Gastrocnemius medialis (tissue), 4 donors: ENCODE data around the gene MMEL1. TPM values are rescaled to one million over a fixed set of nuclear protein-coding genes. Genes with fewer than 3 reads are reported as not detected.
"Not testable (repeated sequence)": the region's sequence is repeated elsewhere in the genome, so short reads cannot be mapped to it uniquely, and the experiment has no call there.

Source experiments
- ATAC-seq, 2 donors: fragments of 150-250 bp; one replicate each; pipeline ENCODE4 v1.9.1; 2016
- DNase-seq, 2 donors: peaks; one replicate each; pipeline ENCODE4 v3.0.0-alpha.2; 2019
- H3K27ac ChIP-seq, 4 donors: fragments of 200-600 bp; sonication (generic); 1 replicate in 1 of 4; 2 replicates in 3 of 4; pipeline ENCODE4 v1.5.1; 2016 to 2018; ENCODE audit warnings: mild to moderate bottlenecking in 2 of 4, moderate library complexity in 1 of 4
- H3K27me3 ChIP-seq, 3 donors: fragments of 200-600 bp; sonication (generic) in 2 of 3; 1 replicate in 1 of 3; 2 replicates in 2 of 3; pipeline versions ENCODE4 v1.5.1 to v1.6.0; 2016 to 2019; ENCODE audit warnings: mild to moderate bottlenecking in 1 of 3, moderate library complexity in 1 of 3
- H3K36me3 ChIP-seq, 2 donors: fragments of 200-600 bp; sonication (generic) in 1 of 2; one replicate each; pipeline ENCODE4 v1.5.1; 2017 to 2018
- H3K4me1 ChIP-seq, 2 donors: fragments of 200-600 bp; sonication (generic) in 1 of 2; one replicate each; pipeline ENCODE4 v1.5.1; 2016 to 2017; ENCODE audit warnings: mild to moderate bottlenecking in 2 of 2
- H3K4me3 ChIP-seq, 4 donors: fragments of 200-600 bp; sonication (generic) in 3 of 4; 1 replicate in 1 of 4; 2 replicates in 3 of 4; pipeline ENCODE4 v1.5.1; 2016 to 2019; ENCODE audit warnings: mild to moderate bottlenecking in 2 of 4
- H3K9me3 ChIP-seq, 3 donors: fragments of 200-600 bp; sonication (generic) in 2 of 3; 1 replicate in 1 of 3; 2 replicates in 2 of 3; pipeline ENCODE4 v1.5.1; 2016 to 2019
- CTCF ChIP-seq, 5 experiments: fragments of 450-650 bp in 3 of 5; fragments of 200-600 bp in 2 of 5; sonication (generic) in 2 of 5; IDR thresholded peaks in 4 of 5; conservative IDR thresholded peaks in 1 of 5; 1 replicate in 4 of 5; 2 replicates in 1 of 5; pipeline ENCODE4 v1.5.1; 2016 to 2019; ENCODE audit warnings: antibody characterized with exemption in 5 of 5, mild to moderate bottlenecking in 3 of 5, moderate library complexity in 3 of 5
- POLR2A ChIP-seq, 2 donors: fragments of 450-650 bp; IDR thresholded peaks; one replicate each; pipeline ENCODE4 v1.6.1; 2017; ENCODE audit warnings: antibody characterized with exemption in 2 of 2, mild to moderate bottlenecking in 2 of 2, moderate library complexity in 2 of 2
- in situ Hi-C, 4 donors: fragments of 200-750 bp; cut with MboI; loops; one replicate each; pipeline versions ENCODE4 v1.15.0 to v1.8.0; 2017; ENCODE audit warnings: low sequenced_read_pairs in 4 of 4
- intact Hi-C: fragments of 100-400 bp; cut with DNase I; formaldehyde crosslinking; loops from one replicate; pipeline ENCODE4 v1.15.1; 2023; ENCODE audit warnings: low total_unique reads
- total RNA-seq, 4 donors: library from RNA; depleted of rRNA; stranded (reverse); fragments of >200 nt; gene quantifications; one replicate each; pipeline versions ENCODE4 v1.1.0 to v1.2.3, GENCODE V29; 2016

Gene MMEL1
- total RNA-seq, 4 donors from 2014 or later = not detected

- DNase-seq (no peak), ATAC-seq (no peak)
- Histone ChIP-seq H3K9me3 (no peaks in the 10 kb centered on the region), H3K4me1 (no peaks in the 10 kb centered on the region), H3K27ac (no peak overlapping the region), H3K27me3 (peaks cover 34 to 67% (median 65%) of the 10 kb centered on the region in 3 donors), H3K36me3 (no peaks in the 10 kb centered on the region), H3K4me3 (no peak overlapping the region)
- in situ Hi-C loops = no loop called here
- TF ChIP-seq POLR2A (IDR thresholded peaks at IDR 0.05) (no peak), CTCF (IDR thresholded peaks at IDR 0.05 in 4 of 5, conservative IDR thresholded peaks at IDR 0.05 in 1 of 5) (no peak)
- intact Hi-C loops = no loop called here
Observed at GRCh38 chr1:2628933-2629626, 3.7 kb downstream of the MMEL1 start.

DNA sequence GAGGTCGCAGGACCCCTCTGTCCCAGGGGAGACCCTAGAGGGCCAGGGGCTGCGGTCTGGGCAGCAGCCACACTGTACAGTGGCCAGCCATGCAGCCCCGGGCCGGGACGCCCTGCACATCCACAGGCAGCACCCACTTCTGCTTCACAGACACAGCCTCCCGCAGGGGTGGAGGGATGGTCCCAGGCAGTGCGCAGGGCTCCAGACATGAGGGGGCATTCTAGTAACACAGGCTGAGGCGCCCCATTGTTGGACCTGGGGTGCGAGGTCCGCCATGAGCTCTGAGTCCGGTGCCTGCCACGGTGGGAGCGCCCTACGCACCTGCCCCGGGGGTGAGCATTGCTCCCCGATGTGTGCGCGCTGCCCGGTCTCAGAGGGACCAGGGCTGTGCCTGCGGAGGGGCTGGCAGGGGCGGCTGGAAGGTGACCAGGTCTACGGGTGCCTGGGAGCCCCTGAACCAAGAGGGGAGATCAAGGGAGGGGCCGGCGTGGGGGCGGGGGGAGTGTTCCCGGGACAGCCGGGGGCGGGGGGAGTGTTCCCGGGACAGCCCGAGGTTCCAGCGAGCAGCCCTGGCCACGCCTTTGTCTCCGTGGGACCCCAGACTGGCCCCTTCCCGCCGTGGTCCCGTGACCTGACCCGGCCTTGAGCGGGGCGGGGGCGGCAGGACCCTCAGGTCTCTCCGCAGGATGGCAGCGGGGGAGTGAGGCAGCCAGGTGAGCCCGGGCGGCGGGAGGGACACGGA, 4.5 kb downstream of the MMEL1 start:
- ATAC-seq (no peak), DNase-seq (no peak)
- intact Hi-C loops = no loop called here
- no peak overlapping the region for H3K27ac ChIP-seq
- no peaks in the 10 kb centered on the region for H3K9me3 ChIP-seq
- no peak overlapping the region for H3K4me3 ChIP-seq
- in situ Hi-C loops = no loop called here
- no peaks in the 10 kb centered on the region for H3K4me1 ChIP-seq
- no peaks in the 10 kb centered on the region for H3K36me3 ChIP-seq
- H3K27me3 ChIP-seq = peaks cover 31 to 60% (median 58%) of the 10 kb centered on the region in 3 donors
- no peak for TF ChIP-seq POLR2A (IDR thresholded peaks at IDR 0.05)
- TF ChIP-seq CTCF (IDR thresholded peaks at IDR 0.05 in 4 of 5, conservative IDR thresholded peaks at IDR 0.05 in 1 of 5) = no peak

GRCh38 chr1:2627746-2628145, 5.1 kb downstream of the MMEL1 start:
- no peak for ATAC-seq
- no peaks in the 10 kb centered on the region for H3K36me3 ChIP-seq
- TF ChIP-seq POLR2A (IDR thresholded peaks at IDR 0.05) (no peak), CTCF (IDR thresholded peaks at IDR 0.05 in 4 of 5, conservative IDR thresholded peaks at IDR 0.05 in 1 of 5) (no peak)
- in situ Hi-C loops (no loop called here), intact Hi-C loops (no loop called here)
- no peaks in the 10 kb centered on the region for H3K4me1 ChIP-seq
- DNase-seq = no peak
- H3K27ac ChIP-seq = no peak overlapping the region
- H3K9me3 ChIP-seq = no peaks in the 10 kb centered on the region
- no peak overlapping the region for H3K4me3 ChIP-seq
- H3K27me3 ChIP-seq = peaks cover 26 to 55% (median 52%) of the 10 kb centered on the region in 3 donors

DNA sequence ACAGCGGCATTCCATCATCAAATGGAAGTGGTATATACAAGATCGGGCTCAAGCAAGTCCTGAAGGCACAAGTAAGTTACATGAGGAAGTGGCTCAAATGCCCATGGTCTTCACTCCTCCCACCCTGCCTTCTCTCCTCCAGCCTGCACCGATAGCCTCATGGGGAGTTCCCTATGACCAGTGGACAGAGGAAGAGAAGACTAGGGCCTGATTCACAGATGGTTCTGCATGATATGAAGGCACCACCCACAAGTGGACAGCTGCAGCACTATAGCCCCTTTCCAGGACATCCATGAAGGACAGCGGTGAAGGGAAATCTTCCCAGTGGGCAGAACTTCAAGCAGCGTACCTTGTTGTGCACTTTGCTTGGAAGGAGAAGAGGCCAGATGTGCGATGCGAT, 7.1 kb downstream of the MMEL1 start:
- ATAC-seq, H3K9me3 ChIP-seq, H3K4me1 ChIP-seq, H3K27ac ChIP-seq, DNase-seq, intact Hi-C loops, H3K4me3 ChIP-seq, H3K36me3 ChIP-seq, in situ Hi-C loops: not testable (repeated sequence)
- peaks cover 23 to 43% (median 39%) of the 10 kb centered on the region in 3 donors for H3K27me3 ChIP-seq

DNA sequence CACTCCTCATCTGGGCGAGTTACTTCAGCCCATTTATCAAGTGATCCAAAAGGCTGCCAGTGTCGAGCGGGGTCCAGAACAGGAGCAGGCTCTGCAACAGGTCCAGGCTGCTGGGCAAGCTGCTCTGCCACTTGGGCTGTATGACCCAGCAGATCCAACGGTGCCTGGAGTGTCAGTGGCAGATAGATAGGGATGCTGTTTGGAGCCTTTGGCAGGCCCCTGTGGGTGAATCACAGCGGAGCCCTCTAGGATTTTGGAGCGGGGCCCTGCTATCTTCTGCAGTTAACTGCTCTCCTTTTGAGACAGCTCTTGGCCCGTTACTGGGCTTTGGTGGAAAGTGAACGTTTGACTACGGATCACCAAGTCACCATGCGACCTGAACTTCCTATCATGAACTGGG, 7.5 kb downstream of the MMEL1 start:
- DNase-seq = no peak
- Histone ChIP-seq H3K4me3 (no peak overlapping the region), H3K27me3 (peaks cover 23 to 43% (median 39%) of the 10 kb centered on the region in 3 donors), H3K27ac (no peak overlapping the region), H3K4me1 (no peaks in the 10 kb centered on the region), H3K9me3 (no peaks in the 10 kb centered on the region), H3K36me3 (no peaks in the 10 kb centered on the region)
- in situ Hi-C loops = no loop called here
- intact Hi-C loops = no loop called here
- TF ChIP-seq POLR2A (IDR thresholded peaks at IDR 0.05) (no peak), CTCF (IDR thresholded peaks at IDR 0.05 in 4 of 5, conservative IDR thresholded peaks at IDR 0.05 in 1 of 5) (no peak)
- ATAC-seq = no peak
